ENCODE measurements around the gene ELF3.
A peak's percentile ranks its signal among the peaks of the same experiment; 100 is the strongest.
"Not testable (repeated sequence)": the region's sequence is repeated elsewhere in the genome, so short reads cannot be mapped to it uniquely, and the experiment has no call there.

ELF3 gene

GRCh38 chr1:202034683-202035462 is 24.5 kb downstream of the ELF3 start:
- DNase-seq (ENCODE audit: low spot score) = no peak

- no peak for DNase-seq (ENCODE audit: low spot score)
Observed at GRCh38 chr1:202036595-202037387, 26.4 kb downstream of the ELF3 start.

GRCh38 chr1:202037706-202038296 is 27.4 kb downstream of the ELF3 start:
- DNase-seq (ENCODE audit: low spot score) = peak; percentile 38

GRCh38 chr1:202038688-202039346 is 28.4 kb downstream of the ELF3 start:
- DNase-seq (ENCODE audit: low spot score) = no peak

GRCh38 chr1:202045705-202046104 is 35.3 kb downstream of the ELF3 start:
- DNase-seq (ENCODE audit: low spot score) = no peak

GRCh38 chr1:202046227-202046626 is 35.8 kb downstream of the ELF3 start:
- DNase-seq (ENCODE audit: low spot score) = no peak

GRCh38 chr1:202046748-202047708 is 36.6 kb downstream of the ELF3 start:
- no peak for DNase-seq (ENCODE audit: low spot score)

GRCh38 chr1:202047977-202048376 is 37.6 kb downstream of the ELF3 start:
- DNase-seq (ENCODE audit: low spot score) = no peak

GRCh38 chr1:202049129-202049528 is 38.7 kb downstream of the ELF3 start:
- no peak for DNase-seq (ENCODE audit: low spot score)

GRCh38 chr1:202054094-202054493 is 43.7 kb downstream of the ELF3 start:
- no peak for DNase-seq (ENCODE audit: low spot score)

GRCh38 chr1:202054673-202055072 is 44.3 kb downstream of the ELF3 start:
- DNase-seq (ENCODE audit: low spot score) = not testable (repeated sequence)

- DNase-seq (ENCODE audit: low spot score) = peak; percentile 63
Observed at GRCh38 chr1:202056644-202057334, 46.4 kb downstream of the ELF3 start.

GRCh38 chr1:202057335-202057704 is 46.9 kb downstream of the ELF3 start:
- DNase-seq (ENCODE audit: low spot score) = not testable (repeated sequence)

GRCh38 chr1:202058001-202058908 is 47.9 kb downstream of the ELF3 start:
- DNase-seq (ENCODE audit: low spot score) = no peak

GRCh38 chr1:202061055-202061454 is 50.7 kb downstream of the ELF3 start:
- peak; percentile 4 for DNase-seq (ENCODE audit: low spot score)

- not testable (repeated sequence) for DNase-seq (ENCODE audit: low spot score)
Observed at GRCh38 chr1:202061787-202062186, 51.4 kb downstream of the ELF3 start.

- DNase-seq (ENCODE audit: low spot score) = not testable (repeated sequence)
Observed at GRCh38 chr1:202062636-202063035, 52.2 kb downstream of the ELF3 start.

- DNase-seq (ENCODE audit: low spot score) = no peak
Observed at GRCh38 chr1:202063093-202063492, 52.7 kb downstream of the ELF3 start.

- DNase-seq (ENCODE audit: low spot score) = not testable (repeated sequence)
Observed at GRCh38 chr1:202064889-202065312, 54.5 kb downstream of the ELF3 start.

All from hematopoietic multipotent progenitor cell treated with erythropoietin and hydrocortisone succinate and interleukin-3 and kit ligand, for 17 days (in vitro differentiated cells).